HG02759 (cell line): ENCODE results near the gene MATN3.
A peak's percentile ranks its signal among the peaks of the same experiment; 100 is the strongest.

Experiments used
- ATAC-seq: cut with Tn5 transposase; IDR thresholded peaks from one replicate; pipeline ENCODE4 v1.9.1; 2021; ENCODE audit warnings: mild to moderate bottlenecking, moderate library complexity; ENCODE audit not compliant: unreplicated experiment

The MATN3 gene

GRCh38 chr2:20040489-20041172 lies 28.2 kb upstream of the MATN3 start:
- no peak for ATAC-seq

GRCh38 chr2:20037660-20038059 lies 25.2 kb upstream of the MATN3 start:
- ATAC-seq, result no peak

- peak; percentile 65 for ATAC-seq
These were observed 23.6 kb upstream of the MATN3 start for GRCh38 chr2:20035955-20036666.

DNA sequence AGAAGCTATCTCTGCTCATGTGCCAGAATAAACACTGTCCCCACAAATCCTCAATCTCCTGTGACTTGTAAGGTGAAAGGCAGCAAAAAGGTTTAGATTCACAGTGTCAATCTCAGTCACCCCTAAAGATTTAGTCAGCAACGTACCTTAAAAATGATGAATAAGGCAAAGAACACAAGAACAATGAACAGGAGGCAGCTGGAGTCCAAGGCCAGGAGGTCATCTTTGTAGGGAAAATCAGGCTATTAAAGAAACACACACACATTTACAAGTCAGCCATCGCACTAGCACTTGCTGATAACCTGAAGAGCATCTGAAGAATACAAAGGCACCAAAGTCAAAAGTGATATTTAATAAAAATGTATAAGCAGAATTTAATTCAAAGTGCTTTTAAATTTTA lies 22.4 kb upstream of the MATN3 start:
- no peak for ATAC-seq

- no peak for ATAC-seq
These were observed 21.8 kb upstream of the MATN3 start for GRCh38 chr2:20034218-20034617.

DNA sequence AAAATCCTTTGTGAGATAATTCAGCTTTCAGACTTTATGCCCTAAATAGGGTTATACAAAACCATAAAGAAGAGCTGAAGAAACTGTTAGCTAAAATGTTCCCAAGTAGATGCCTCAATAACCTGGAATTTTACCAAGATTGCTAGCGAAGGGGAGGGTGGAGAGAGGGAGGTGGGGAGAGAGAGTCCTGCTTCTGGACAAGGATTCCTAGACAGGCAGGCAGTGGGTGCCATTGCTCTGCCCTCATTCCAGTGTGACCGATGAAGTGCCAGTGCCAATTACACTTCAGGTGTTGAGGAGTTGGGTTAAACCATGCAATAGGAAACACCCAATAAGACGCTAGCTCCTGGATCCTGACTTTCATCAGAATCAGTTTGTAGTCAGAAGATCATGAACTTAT lies 20.9 kb upstream of the MATN3 start:
- no peak for ATAC-seq

- ATAC-seq, result no peak
These were observed 17.8 kb upstream of the MATN3 start for GRCh38 chr2:20030224-20030623.

DNA sequence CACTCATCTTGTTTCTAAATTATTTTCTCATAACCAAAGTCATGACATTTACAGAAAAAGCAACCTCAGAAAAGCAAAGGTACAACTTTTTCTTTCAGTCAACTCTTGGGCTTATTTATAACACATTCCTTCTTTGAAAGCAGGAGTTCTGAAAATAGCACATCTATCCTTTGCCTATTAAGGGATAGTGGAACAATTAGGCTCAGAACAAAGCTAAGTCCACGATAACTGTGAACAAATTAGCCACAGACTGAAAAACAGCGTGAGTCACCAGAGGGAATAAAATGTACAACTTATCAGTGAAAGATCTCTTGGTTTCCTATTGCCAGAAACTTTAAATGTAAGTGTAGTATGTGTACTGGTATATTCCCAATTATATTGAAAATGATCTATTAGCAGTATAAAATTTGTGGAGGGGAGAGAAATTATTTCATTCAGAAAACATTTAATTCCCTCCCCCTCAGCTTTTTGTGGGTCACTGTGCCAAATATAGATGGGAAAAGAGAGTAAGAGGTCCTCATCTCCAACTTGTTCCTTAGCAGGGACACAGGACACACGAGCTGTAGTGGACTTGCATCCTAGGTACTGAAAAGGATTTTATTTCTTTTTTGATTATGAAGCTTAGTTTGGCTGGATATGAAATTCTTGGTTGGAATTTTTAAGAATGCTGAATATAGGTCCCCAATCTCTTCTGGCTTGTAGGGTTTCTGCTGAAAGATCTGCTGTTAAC lies 15.4 kb upstream of the MATN3 start:
- ATAC-seq, result no peak

DNA sequence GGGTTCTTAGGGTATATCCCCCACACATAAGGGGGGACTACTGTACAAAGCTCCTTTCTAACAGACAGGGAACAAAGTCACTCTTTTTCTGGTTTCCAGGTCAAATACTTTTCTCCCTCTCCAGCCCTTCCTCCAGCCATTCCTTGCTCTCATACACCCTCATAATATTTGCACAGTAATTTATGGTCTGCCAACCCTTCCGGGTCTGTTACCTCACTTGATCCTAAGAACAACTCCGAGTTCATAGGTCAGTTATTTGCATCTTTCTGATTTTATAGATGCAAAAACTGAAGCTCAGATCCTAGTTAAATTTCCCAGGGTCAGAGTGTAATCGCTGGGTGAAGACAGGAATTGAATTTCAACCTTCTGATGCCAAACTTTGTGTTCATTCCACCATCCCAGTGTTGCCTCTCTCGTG lies 14.8 kb upstream of the MATN3 start:
- no peak for ATAC-seq

GRCh38 chr2:20025065-20025786 lies 12.8 kb upstream of the MATN3 start:
- no peak for ATAC-seq

- no peak for ATAC-seq
These were observed 11.2 kb upstream of the MATN3 start for GRCh38 chr2:20023688-20024087.

- no peak for ATAC-seq
These were observed 9.0 kb upstream of the MATN3 start for GRCh38 chr2:20021405-20022009.

- ATAC-seq, result no peak
These were observed 7.3 kb upstream of the MATN3 start for GRCh38 chr2:20019747-20020146.

DNA sequence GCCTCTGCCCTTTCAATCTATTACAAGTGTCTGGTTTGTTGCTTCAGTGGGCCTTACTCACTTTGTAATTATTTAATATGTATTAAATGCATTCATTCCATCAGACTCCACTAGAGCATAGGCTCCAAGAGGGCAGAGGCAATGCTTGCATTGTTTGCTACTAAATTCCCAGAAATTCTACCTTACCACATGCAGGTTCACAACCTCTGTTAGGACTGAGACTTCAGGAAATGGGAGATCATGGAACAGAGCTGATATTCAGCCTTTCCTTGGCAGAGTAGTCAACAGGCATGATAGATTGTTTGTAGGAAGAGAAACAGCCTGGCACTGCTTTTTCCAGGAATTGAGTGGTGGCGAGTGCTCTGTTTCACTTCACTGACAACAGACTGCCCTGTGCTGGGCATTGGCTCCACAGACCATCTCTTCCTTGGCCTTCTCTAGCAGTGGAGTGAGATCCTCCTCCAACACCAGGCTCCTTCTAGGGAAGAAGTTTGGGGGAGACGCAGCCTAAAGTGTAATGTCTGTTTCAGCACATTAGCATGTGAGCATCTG lies 6.2 kb upstream of the MATN3 start:
- ATAC-seq, result no peak

- no peak for ATAC-seq
These were observed 3.9 kb upstream of the MATN3 start for GRCh38 chr2:20016346-20016745.

DNA sequence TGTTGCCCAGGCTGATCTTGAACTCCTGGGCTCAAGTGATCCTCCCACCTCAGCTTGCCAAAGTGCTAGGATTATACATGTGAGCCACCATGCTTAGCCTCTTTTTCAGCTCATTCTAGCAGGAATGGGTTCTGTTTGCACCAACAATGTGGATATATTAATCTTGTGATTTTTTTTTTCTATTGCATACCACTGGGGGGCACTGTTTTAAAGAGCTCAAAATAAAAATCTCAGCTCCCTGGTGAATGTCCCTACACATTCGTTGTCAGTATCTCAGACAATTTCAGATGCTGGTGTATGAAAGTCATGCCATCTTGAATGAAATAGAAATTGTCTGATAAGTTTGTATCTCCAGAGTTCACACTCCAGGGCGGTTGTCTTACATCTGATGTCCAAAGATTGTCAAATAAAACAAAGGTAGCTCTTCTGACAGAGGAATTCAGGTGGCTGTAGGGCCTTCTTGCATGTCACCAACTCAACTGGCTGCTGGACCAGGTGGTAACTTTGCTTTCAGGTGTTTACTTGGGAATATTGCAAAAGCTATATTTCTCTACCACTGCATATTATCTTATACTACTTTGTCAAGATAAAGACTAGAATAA lies 3.1 kb upstream of the MATN3 start:
- ATAC-seq, result no peak

DNA sequence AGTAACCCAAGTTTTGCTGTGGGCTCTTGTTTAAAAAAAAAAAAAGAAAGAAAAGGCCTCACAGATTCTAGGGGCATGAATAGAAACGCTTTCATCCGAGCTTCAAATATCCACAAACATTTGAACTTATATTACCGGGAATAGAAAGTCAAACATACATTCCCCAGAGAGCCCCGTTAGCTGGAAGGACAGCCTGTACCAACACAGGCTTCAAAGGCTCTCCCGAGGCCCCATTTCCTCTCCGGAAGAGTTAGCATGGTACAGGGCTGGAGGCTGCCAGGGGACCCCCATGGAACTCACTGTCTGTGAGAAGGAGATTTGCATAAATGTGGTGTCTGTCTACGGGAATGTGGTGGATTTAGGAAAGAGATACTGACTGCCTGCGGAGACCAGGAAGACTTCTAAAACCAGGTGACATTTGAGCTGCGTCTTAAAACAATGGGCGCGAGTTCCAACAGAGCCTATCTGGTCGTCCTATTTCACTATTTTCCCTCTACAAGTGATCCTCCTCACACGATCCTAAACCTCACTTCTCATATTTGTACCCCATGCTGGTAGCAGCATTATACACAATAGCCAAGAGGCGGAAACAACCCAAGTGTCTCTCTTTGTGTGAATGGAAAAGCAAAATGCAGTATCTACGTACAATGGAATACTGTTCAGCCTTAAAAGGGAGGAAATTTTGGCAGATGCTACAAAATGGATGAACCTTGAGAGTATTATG lies 820 bp upstream of the MATN3 start:
- no peak for ATAC-seq

GRCh38 chr2:20012032-20012281 lies 511 bp downstream of the MATN3 start:
- no peak for ATAC-seq

GRCh38 chr2:20011276-20012031 lies 1.0 kb downstream of the MATN3 start:
- ATAC-seq, result no peak
